HG02884 (cell line): ENCODE data around the gene CHRDL2.

Source experiments
- ATAC-seq: cut with Tn5 transposase; IDR thresholded peaks from one replicate; pipeline ENCODE4 v1.9.1; 2021; ENCODE audit warnings: mild to moderate bottlenecking, moderate library complexity; ENCODE audit not compliant: unreplicated experiment

Gene CHRDL2

GRCh38 chr11:74685905-74686304 is 45.3 kb downstream of the CHRDL2 start:
- no peak for ATAC-seq

- no peak for ATAC-seq
Observed at GRCh38 chr11:74685338-74685737, 45.9 kb downstream of the CHRDL2 start.

GRCh38 chr11:74684661-74685060 is 46.6 kb downstream of the CHRDL2 start:
- ATAC-seq: no peak

- ATAC-seq: no peak
Observed at GRCh38 chr11:74683941-74684481, 47.2 kb downstream of the CHRDL2 start.

- no peak for ATAC-seq
Observed at GRCh38 chr11:74683279-74683871, 47.9 kb downstream of the CHRDL2 start.

GRCh38 chr11:74682731-74683278 is 48.4 kb downstream of the CHRDL2 start:
- no peak for ATAC-seq

- no peak for ATAC-seq
Observed at GRCh38 chr11:74681686-74682651, 49.3 kb downstream of the CHRDL2 start.

- no peak for ATAC-seq
Observed at GRCh38 chr11:74680703-74681531, 50.3 kb downstream of the CHRDL2 start.

GRCh38 chr11:74680035-74680671 is 51.1 kb downstream of the CHRDL2 start:
- no peak for ATAC-seq

- ATAC-seq: no peak
Observed at GRCh38 chr11:74679513-74679865, 51.7 kb downstream of the CHRDL2 start.

GRCh38 chr11:74678591-74679512 is 52.4 kb downstream of the CHRDL2 start:
- ATAC-seq: no peak

GRCh38 chr11:74678041-74678440 is 53.2 kb downstream of the CHRDL2 start:
- no peak for ATAC-seq

GRCh38 chr11:74677131-74677530 is 54.1 kb downstream of the CHRDL2 start:
- no peak for ATAC-seq

- ATAC-seq: no peak
Observed at GRCh38 chr11:74676596-74676995, 54.6 kb downstream of the CHRDL2 start.

GRCh38 chr11:74675761-74676160 is 55.5 kb downstream of the CHRDL2 start:
- no peak for ATAC-seq

- no peak for ATAC-seq
Observed at GRCh38 chr11:74673693-74674360, 57.4 kb downstream of the CHRDL2 start.

- ATAC-seq: no peak
Observed at GRCh38 chr11:74672956-74673692, 58.1 kb downstream of the CHRDL2 start.

GRCh38 chr11:74672332-74672955 is 58.8 kb downstream of the CHRDL2 start:
- ATAC-seq: no peak
